ENCODE measurements around the gene RAB10.
"Not testable (repeated sequence)": the region's sequence is repeated elsewhere in the genome, so short reads cannot be mapped to it uniquely, and the experiment has no call there.

The RAB10 gene

DNA sequence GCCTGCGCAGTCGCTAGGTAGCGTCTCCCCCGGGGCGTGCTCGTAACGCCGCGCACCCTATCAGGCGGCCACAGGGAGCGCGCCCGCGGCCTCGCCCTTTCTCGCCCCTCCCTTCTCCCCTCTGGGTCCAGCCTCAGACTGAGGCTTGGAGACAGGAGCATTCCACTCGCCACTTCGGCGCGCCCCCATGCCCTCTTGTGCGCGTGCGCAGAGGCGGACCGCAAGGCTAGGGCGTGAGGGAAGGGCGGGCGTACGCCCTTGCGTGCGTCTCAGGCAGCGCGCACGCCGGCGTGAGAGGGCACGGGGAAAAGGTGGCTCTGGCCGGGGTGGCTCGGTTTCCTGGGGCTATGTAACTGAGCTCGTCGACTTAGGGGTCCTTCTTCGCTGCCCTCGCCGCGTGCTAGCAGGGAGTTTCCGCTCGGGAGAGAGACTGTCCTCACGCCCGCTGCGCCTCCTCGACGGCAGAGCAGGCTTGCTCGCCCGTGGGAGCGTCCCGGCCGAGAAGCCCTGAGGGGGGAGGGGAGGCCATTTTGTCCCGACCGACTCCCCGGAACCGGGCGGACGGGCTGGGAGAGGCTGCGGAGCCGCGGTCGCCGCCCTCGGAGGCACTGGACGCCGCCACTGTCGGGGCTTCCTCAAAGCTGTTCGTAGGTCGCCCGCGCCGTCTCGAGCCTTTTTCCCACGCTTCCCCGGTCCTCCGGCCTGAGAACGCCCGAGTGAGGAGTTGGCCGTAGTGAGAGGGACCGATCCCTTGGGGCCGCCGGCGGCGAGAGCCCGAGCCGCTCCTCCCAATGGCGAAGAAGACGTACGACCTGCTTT, at the start of gene RAB10:
RAB10 (plus strand) TSS at position 267 of the 819 bp plus-strand sequence; CDS start at position 792, 525 bp downstream.
- peak; percentile 99 for DNase-seq (ENCODE audit: low read depth)

DNA sequence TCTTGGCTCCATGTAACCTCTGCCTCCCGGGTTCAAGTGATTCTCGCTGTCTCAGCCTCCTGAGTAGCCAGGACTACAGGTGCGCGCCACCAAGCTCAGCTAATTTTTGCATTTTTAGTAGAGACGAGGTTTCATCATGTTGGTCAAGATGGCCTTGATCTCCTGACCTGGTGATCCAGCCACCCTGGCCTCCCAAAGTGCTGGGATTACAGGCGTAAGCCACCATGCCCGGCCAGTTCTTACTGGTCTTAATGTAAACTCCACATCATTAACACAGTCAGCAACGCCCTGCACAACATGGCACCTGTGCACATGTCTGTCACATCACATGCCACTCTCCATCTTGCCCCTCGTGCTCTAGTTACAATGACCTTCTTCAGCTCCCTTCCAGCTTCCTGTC, 45.8 kb upstream of the RAB10 start:
- no peak for DNase-seq (ENCODE audit: low read depth)

DNA sequence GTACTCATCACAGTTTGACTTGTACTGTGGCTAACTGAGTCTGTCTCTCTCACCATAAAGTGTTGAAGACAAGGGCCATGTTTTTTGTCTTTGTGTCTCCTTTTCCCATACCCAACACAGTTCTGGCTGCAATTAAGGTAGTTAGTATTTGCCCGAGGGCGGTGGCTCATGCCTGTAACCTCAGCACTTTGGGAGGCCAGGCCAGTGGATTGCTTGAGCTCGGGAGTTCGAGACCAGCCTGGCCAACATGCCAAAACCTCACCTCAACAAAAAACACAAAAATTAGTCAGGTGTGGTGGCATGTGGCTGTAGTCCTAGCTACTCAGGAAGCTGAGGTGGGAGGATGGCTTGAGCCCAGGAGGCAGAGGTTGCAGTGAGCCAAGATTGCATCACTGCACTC, 44.7 kb upstream of the RAB10 start:
- no peak for DNase-seq (ENCODE audit: low read depth)

DNA sequence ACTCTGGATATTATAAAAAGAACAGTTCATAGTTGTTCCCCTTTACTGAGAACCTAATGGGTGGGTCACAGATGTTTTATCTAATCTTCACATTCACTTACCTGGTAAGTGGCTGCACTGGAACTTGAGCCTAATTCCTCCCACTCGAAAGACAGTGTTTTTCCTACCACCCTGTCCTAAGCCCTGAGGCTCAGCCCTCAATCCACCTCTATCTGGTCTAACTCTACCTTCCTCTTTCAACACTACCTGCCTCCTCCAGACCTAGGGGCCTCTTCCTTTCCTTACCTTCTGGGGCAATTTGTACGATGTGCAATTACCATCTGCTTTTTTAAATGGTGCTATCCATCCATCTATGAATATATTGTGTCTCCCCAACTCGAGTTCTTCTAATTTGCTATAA, 41.9 kb upstream of the RAB10 start:
- no peak for DNase-seq (ENCODE audit: low read depth)

DNA sequence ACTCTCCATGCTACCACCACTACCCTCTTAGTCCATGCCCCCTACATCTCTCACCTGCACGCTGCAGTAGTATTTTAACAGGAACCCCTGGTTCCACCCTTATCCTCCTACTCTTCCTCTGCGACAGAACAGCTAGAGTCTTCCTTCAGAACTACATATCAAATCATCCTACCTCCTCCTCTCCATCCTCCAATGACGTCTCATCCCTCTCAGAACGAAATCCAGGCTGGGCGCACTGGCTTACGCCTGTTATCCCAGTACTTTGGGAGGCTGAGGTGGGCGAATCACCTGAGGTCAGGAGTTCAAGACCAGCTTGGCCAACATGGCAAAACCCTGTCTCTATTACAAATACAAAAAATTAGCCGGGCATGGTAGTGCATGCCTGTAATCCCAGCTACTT, 41.3 kb upstream of the RAB10 start:
- DNase-seq (ENCODE audit: low read depth), result no peak

DNA sequence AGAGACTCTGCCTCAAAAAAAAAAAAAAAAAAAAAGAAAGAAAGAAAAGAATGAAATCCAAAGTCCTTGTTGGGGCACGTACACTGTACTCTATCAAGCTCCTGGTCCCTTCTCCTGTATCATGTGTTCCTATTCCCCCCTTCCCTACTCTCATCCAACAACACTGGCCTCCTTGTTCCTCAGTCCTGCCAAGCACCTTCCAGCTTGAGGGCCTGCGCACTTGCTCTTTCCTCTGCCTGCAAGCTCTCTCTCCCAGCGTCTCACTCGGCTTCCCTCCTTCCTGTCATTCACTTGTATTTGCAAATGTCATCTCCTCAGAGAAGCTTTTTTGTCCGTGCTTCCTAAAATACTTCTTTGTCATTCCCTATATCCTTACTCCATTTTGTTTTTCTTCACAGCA, 40.8 kb upstream of the RAB10 start:
- DNase-seq (ENCODE audit: low read depth), result no peak

DNA sequence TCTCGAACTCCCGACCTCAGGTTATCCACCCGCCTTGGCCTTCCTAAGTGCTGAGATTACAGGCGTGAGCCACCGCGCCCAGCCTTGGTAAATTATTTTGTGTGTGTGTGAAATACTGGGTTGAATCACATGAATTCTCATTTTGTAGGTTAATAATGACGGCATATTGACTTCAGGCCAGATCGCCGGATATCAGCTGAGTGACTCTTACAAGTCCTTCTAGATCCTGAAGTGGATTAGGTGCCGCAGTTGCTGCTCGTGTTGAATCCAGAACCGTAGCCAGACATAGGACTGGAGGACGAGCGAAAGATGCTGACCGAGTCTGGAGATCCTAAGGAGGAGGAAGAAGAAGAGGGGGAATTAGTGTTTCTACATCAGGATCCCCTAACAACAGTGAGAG, 39.4 kb upstream of the RAB10 start:
- no peak for DNase-seq (ENCODE audit: low read depth)

DNA sequence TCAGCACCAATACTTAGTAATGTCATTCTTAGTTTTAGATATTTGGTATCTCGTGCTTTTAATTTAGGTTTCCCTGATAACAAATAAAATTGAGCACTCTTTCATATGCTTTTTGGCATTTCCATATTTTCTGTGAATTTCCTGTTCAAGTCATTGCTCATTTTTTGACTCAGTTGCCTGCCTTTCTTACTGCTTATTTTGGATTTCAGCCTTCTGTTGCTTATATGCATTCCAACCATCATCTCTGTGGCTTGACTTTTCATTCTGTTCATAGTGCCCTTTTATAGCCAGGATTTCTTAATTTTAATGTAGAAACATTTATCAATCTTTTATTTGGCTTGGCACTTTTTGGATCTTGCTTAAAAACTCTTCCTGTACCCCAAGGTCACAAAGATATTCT, 37.0 kb upstream of the RAB10 start:
- DNase-seq (ENCODE audit: low read depth), result no peak

DNA sequence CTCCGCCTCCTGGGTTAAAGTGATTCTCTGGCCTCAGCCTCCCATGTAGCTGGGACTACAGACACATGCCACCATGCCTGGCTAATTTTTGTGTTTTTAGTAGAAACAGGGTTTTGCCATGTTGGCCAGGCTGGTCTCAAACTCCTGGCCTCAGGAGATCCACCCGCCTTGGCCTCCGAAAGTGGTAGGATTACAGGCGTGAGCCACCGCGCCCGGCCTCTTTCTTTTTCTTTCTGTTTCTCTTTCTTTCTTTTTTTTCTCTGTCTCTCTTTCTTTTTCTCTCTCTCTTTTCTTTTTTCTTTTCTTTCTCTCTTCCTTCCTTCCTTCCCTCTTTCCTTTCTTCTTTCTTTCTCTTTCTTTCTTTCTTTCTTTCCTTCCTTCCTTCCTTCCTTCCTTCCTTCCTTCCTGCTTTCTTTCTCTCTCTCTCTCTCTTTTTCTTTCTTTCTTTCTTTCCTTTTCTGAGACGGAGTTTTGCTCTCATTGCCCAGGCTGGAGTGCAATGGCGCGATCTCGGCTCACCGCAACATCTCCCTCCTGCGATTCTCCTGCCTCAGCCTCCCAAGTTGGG, 35.0 kb upstream of the RAB10 start:
- not testable (repeated sequence) for DNase-seq (ENCODE audit: low read depth)

DNA sequence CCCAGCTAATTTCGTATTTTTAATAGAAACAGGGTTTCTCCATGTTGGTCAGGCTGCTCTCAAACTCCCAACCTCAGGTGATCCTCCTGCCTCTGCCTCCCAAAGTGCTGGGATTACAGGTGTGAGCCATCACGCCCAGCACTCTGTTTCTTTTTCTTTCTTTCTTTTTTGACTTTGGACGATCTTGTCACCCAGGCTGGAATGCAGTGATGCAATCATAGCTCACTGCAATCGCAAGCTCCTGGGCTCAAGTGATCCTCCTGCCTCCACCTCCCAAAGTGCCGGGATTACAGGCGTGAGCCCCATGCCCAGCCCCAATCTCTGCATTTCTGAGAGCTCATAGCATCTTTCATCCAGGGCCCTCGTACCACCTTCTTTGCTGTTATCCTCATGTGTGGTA, 34.5 kb upstream of the RAB10 start:
- not testable (repeated sequence) for DNase-seq (ENCODE audit: low read depth)

DNA sequence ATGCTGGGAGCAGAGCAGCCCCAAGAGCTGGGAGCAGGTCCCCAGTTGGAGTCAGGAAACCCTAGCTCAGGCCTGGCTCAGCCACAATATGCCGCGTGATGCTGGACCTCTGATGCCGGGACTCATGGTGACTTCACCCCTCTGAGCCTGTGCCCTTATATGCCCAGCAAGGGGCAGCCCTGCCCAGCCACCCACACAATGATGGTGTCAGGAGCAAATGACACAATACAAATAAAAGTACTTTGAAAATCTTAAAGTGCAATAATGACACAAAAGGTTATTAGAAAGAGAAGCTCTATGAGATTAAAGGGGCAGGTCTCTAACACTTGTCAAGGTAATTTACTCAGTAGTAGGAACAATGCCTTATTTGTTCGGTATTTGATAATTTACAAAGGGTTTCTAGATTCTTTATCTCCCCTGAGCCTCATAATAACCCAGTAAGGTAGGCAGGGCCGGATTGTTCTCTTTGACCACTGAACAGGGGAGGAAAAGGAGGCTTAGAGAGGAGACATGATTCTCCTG, 33.3 kb upstream of the RAB10 start:
- no peak for DNase-seq (ENCODE audit: low read depth)

DNA sequence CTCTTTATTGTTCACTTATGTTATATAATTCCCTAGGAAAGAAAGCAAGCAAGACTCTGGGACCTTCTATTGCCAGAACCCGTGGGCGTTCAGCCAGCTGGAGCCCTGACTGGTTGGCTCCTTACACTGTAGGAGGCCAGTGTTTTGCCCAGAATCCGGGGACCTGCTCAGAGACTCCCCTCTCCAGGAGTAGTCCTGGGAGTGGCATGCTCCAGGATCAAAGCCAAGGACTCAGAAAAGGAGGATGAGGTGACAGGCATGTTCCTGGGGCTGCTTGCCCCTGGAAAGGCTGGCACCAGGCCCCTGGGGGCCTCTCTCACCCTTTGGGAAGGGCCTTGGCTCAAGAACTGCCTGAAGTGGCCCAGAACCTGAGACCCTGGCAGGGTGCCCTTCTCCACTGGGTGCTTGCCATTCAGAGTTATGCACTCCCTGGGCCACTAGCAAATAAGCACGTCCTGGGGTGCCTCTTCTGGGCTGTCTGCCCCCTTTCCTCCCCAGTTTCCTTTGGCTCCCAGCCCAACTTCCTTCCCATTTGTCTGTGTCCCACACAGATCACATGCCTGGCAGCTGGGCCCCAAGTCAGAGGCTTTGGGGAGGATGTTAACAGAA, 32.0 kb upstream of the RAB10 start:
- DNase-seq (ENCODE audit: low read depth), result no peak

DNA sequence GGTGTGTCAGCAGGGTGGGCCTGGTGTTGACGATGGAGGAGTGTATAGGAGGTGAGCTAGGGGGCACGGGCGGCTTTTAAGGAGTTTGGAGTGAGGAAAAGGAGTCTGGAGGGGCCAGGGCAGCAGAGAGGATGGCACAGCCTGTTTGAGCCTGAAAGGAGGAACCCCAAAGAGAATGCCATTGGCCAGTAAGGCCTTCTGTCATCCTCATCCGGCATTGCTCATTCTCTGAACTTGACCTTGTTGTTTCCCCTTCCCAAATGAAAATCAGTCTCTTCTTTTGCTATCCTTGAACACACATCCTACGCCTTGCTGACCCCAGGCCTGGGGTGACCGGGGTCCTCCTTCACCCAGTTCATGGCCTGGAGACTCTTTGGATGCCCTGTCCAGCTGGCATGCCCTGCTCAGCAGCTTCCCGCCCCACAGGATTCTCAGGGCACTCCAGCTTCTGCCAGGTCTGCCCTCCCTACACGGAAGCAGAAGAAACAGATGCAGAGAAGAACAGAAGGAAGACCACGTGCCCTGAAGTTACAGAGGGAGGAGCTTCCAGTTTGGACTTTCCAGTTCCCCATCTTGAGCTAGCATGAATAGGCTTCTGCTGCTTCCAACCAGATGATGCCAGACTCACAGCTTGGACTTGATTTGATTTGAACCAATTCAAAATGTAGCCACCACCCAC, 31.1 kb upstream of the RAB10 start:
- DNase-seq (ENCODE audit: low read depth), result no peak

DNA sequence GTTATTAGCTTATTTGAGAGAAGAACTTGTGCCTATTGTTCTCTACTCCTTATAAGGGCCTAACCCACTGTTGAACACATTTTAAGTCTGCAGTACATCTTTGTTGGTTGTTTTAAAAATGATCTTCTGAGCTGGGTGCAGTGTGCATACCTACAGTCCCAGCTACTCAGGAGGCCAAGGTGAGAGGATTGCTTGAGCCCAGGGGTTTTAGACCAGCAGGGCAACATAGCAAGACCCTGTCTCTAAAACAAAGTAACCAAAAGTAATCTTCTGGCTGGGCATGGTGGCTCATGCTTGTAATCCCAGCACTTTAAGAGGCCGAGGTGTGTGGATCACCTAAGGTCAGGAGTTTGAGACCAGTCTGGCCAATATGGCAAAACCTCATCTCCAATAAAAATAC, 25.8 kb upstream of the RAB10 start:
- no peak for DNase-seq (ENCODE audit: low read depth)

DNA sequence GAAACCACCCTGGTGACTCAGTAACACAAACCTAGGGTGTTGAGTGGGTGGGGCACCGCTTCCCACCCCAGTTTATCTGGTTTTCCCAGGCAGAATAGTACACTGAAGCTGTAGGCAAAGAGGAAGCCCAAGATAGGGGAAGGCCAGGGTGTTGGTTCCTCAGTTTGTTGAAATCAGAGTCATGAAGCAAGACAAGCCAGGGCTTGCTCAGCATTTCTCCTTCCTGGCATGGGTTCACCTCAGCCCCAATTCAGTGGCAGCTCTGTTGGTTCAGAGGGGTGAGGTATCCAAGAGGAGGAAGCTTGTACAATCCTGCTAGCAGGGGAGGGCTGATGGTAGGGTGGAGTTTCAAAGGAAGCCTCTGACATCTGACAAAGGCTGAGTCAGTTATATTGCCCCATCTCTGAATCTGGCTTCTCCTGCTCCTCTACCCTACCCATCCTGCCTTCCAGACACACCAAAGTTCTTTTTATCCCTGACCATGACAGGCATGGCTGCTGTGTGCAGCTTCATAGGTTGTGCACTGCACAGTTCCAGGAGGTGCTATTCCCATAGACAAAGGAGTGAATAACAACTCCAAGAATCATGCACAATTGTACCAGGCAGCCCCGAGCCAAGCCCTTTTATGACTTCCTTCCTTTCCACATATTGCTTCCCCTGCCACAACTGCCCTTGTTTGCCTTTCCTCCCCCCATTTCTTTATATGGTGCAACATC, 24.9 kb upstream of the RAB10 start:
- no peak for DNase-seq (ENCODE audit: low read depth)

DNA sequence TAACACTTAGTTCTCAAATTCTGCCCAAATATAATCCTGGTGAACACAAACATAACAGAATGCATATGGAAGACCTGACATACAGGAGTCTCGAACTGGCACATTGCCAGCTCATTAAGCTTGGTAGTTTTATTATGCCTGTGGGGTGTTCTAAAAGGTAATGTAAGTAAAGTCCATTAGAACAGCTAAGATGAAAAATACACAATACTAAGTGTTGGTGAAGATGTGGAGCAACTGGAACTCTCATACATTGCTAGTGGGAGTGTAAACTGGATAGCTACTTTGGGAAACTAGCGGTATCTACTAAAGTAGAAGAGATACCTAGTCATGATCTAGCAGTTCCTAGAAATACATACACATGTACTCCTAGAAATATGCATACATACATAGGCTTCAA, 24.3 kb upstream of the RAB10 start:
- DNase-seq (ENCODE audit: low read depth), result no peak

DNA sequence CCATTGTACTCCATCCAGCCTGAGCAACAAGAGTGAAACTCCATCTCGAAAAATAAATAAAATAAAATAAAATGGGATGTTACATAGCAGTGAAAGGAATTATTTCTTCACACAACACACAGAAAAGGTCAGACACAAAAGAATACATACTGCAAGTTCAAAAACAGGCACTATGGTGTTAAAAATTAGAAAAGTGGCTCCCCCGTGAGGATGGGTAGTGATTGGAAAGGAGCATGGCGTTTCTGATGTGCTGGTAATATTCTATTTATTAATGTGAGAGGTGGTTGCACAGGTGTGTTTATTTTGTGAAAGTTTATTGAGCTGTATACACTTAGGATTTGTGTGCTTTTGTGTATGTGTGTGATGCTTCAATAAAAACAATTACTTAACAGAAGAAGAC, 22.9 kb upstream of the RAB10 start:
- no peak for DNase-seq (ENCODE audit: low read depth)

DNA sequence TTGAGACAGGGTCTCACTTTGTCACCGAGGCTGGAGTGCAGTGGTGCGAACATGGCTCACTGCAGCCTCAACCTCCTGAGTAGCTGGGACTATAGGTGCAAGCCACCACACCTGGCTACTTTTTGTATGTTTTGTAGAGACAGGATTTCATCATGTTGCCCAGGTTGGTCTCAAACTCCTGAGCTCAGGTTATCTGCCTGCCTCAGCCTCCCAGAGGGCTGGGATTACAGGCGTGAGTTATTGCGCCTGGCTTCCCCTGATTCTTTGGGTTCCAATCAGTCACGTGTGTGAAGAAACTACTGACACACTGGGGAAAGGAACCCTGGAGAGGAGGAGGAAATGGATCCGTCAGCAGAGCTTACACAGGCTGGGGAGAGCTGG, 22.3 kb upstream of the RAB10 start:
- no peak for DNase-seq (ENCODE audit: low read depth)

DNA sequence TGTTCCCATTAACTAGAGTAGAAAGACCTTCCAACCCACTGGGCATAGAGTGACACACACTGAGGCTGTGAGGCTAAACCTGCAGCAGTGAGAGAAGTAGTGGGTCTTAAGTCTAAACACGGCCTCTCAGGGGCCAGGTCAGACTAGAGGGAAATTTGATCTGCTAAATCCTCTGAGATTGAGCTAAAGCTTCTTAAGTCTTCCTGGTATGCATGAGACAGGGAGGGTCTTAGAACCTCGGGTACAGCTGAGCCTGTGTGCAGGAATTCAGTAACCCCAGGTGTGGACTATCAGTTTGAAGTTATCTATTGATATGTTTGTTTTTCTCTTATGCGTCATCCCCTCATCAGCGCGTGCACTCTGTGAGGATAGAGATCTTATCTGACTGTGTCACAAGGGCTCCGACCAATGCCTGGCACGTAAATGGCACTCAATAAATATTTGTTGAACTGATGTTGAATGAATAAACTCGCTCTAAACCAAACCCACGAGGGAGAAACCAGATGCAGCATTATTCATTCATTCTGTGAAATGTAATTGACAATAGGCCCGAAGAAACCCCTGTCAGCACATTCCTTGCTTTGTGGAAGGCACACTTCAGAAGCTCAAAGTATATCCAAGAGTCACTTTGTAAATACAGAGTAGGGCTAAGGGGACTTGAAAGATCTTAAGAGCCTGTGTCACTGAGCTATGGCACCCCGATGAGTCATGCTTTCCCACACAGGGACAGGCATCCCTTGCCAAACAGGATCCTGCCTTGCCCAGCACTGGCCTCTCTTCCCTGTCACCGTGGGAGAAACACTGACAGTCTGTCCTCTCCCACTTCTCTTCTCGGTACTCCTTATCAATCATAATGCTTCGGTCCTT, 21.7 kb upstream of the RAB10 start:
- no peak for DNase-seq (ENCODE audit: low read depth)

DNA sequence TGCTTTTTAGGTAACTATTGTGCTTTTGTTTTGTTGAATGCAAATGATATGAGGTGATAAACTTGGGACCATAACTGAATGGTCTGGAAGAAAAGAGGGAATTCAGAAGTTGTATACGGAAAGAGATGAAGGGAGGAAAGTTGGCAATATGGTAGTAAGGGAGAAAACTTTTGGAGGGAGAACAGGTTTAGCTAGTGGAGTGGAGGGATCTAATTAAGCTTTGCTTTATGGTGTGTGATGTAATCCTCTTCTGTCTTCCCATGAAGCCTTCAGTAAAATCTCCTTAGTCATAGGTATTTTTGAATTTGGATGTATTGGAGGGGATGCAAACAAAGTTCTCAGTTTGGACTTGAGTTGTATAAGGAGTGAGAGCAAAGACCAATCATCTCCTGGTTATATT, 20.2 kb upstream of the RAB10 start:
- DNase-seq (ENCODE audit: low read depth), result no peak
